HG03175 (cell line): ENCODE data around the gene PRKD1.
A peak's percentile ranks its signal among the peaks of the same experiment; 100 is the strongest.

Experiments
- ATAC-seq: cut with Tn5 transposase; IDR thresholded peaks from one replicate; pipeline ENCODE4 v1.9.1; 2021; ENCODE audit warnings: mild to moderate bottlenecking, moderate library complexity; ENCODE audit not compliant: unreplicated experiment

The PRKD1 gene

DNA sequence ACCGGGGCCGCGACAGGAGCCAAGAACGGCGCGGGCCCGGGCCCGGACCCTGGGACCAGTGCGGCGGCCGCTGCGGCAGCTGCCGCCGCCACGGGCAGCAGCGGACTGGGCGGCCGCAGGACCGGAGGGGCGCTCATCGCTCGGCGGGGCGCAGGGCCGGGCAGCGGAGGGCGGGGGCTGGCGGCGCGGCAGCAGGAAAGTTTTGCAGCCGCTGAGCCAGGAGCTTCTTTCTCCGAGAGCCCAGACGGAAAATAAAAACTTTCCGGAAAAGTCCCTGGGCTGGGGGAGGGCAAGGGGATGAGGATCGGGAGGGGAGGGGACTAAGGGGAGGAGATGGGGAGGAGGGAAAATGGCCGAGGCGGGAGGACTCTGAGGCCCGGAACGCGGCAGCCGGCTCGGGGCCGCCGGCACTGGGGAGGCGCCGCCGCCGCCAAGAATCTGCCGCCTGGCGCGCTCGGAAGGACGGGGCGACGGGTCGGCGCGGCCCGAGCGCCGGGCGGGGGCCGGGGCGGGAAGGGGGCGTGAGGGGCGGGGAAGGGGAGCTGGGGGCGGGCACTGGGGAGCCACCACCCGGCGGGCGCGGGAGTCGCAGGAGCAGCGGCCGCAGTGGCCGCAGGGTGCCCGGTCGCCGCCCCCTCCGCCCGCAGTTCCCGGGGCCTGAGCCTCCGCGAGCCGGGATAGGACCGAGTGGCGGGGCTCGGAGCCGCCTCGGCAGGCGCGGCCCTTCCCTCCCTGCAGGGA is at the start of gene PRKD1:
TSS of gene PRKD1 (minus strand) at position 472 of the 741 bp plus-strand sequence.
- peak; percentile 45 for ATAC-seq

DNA sequence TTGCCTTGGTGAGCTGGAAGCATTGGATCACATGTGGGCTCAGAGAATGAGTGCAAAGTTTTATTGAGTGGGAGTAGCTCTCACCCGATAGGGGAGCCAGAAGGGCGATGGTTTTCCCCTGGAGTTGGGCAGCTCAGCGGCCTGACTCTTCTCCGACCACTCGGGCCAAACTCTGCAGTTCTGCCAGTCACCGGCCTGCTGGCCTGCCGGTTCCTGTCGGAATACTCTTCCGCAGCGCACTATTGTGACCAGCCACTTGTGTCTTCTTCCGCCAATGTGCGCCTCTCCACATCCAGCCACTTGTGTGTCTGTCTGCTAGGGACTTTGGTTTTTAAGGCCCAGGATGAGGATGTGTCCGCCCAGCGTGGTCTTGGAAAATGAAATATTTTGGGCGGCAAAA is 43.5 kb upstream of the PRKD1 start:
- ATAC-seq = no peak

DNA sequence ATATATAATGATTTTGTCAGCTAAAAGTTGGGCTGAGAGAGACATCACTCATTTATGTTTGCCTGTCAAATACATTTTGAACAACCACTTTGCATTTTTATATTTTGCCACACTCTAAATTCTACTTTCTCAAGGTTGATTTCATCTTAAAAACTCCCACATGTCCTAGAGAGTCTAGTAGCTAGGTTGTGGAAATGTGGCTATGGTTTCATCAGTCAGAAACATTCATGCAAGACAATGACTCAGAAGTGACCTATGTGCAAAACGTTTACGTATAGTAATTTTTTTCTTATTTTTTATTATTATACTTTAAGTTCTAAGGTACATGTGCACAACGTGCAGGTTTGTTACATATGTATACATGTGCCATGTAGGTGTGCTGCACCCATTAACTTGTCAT is 27.4 kb upstream of the PRKD1 start:
- no peak for ATAC-seq

DNA sequence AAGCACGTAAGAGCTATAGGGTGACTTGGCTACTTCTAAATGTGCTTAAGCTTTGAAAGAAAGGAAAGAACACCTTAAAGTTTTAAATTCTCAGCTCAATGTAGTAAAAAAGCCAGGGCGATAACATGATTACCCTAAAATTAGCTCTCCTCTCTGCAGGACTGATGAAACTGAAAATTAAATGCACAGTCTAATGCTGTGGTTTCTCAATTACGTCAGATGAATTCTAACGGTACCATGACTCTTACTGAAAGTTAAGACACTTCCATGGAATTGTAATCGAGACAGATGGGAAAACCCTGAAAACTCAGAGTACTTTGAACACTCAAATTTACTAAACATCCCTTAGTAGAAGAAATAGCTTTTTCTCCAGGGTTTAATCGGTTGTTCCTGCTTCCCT is 25.9 kb upstream of the PRKD1 start:
- ATAC-seq = no peak

DNA sequence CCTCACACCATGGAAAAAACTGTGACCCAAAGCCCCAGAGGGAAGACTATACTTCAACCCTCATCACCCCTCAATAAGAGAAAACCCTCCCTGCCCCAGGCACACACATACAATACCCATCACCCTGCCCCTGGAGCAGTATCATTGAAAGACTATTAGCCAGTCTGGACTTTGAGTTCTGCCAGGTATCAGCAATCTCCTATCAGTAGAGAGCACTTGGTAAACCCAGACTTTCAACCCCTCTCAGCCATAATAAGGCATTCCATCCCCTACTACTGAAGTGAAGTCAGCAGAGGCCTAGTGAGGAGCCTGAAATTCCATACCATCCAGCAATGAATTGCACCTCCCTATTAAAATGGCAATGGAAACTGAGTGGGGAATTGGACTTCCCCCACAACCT is 16.4 kb upstream of the PRKD1 start:
- no peak for ATAC-seq

DNA sequence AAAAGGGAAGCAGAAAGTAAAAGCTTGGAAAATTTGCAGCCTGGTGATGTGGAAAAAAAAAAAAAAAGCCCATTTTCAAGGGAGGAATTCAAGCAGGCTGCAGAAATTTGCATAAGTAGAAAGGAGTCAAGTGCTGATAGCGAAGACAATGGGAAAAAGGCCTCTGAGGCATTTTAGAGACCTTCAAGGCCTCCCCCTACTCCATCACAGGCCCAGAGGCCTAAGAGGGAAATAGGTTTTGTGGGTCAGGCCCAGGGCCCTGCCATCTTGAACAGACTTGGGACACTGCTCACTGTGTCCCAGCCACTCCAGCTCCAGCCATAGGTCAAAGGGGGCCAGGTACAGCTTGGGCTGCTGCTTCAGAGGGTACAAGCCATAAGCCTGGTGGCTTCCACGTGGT is 13.8 kb upstream of the PRKD1 start:
- no peak for ATAC-seq

DNA sequence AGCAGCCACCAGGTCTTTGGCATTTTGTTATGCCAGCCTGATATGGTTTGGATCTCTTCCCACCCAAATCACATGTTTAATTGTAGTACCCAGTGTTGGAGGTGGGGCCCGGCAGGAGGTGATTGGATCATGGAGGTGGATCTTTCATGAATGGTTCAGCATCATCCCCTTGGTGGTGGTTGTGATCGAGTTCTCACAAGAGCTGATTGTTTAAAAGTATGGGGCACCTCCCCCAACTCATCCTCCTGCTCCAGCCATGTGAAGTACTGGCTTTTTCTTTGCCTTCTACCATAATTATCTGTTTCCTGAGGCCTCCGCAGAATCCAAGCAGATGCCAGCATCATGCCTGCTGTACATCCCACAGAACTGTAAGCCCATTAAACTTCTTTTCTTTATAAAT is 12.8 kb upstream of the PRKD1 start:
- no peak for ATAC-seq

DNA sequence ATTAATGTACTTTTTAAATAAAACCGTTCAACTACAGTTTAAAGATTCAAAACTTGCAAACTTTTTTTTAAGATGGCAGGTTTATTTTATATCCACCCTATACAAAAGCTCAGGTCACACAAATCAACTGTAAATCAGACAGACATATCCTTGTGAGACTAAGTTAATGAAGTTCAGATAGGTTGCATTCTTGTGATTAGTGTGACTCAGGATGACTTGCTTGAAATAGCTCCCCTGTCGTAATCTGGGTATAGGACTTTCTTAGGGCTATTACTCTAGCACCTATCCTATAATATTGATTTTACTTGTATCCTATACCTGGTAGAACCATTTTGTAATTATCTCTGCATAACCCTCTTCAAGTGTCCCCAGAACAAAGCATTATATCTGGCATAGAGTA is 9.5 kb upstream of the PRKD1 start:
- ATAC-seq = no peak

DNA sequence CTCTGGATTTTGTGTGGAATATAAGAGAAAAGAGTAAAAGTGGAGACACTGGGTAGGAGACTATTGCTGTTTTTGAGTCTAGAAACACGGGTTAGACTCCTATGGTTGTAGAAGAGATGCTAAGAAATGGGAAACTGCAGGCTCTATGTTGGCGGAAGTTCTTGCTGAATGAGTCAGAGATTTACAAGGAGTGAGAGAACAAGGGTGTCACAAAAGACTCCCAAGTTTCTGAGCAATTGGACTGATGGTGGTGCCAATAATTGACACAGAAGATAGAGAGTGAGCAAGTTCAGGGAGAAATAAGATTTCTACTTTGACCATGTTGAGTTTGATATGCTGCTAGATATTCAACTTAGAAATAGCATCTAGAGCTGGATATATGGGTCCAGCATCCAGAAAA is 2.6 kb upstream of the PRKD1 start:
- ATAC-seq = no peak

DNA sequence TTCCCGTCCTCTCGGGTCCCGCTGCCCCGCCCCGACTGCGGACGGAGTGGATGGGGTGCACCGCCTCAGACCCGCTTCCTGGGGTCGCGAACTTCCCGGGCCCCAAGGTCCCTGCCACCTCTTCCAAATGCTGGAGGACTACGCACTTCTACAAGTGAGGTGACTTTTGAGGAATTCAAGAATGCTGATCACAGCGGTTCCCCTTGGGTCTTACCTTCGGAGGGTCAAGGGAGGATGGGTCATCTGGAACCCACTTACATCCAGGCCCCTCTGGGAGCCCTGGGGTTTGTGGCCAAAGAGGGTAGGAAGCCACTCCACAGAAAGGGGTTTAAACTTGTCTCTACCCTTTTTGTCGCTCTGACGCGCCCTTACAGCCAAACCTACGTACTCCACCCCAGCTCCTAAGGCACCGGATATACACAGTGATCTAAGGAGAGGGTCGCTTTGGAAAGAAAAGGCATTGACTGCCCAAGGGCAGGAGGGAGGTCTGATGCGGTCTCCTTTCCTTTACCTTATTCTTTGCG is 532 bp upstream of the PRKD1 start:
- peak; percentile 25 for ATAC-seq

DNA sequence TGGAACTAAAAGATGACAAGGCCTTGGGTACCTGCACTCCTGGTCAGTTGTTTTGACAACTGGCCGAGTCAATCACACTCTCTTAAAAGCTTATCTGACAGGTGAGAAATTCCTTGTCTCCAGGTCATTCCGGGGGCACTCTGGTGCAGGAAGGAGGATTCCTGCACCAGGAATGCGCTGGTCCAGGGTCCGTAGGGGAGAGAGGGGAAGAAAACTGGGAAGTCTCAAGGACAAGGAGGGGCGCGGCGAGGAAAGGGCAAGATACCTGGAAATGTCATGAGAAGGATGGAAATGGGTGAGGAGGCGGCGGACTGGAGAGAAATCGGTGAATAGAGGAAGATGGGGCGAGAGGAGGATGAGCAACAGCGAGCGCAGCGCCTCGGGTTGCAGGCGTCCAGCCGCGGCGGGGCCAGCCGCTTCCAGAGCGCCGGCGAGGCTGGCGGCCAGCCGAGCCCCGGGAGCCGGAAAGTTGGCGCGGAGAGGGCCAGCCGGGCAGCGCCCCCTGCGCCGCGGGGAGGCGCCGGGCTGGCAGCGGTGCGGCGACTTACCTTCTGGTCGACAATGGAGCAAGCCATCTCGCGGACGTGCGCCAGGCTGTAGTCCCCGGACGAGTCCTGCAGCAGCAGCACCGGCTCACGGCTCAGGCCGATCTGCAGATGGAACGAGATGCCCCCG is 809 bp downstream of the PRKD1 start:
- ATAC-seq = peak; percentile 31

DNA sequence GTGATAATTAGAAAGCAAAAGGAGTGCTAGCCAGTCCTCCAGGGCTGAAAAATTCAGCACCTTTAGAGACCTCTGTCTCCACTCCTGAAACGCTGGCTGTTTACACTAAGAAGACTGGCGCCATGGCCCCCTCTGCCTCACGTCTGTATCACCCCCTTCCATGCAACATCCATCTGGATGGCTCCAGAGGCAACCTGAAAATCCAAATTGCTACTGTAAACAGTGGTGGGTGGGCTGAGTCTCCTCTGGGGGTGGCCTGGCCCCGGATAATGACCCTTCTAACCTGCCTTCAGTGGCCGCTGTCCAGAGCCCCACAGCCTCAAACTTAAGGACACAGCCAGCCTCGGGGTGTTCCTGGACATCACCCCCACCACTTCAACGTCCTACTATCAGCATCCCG is 1.4 kb downstream of the PRKD1 start:
- no peak for ATAC-seq

DNA sequence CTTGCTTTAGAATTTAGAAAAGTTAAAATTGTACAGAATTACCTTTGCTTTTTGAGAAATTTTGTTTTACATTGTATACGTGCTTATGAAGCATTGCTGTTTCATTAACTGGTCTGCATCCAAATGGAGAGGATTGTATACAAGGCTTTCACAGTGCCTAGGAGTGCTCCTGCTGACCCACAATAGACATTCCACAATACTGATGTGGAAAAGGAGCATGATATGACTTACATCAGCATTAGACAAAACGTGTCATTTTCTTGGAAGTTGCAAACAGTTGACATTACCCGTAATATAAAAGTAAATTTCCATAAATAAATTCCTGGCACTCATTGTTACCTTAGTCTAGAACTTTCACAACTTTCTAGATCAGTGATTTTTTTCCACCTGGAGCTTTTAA is 1.9 kb downstream of the PRKD1 start:
- ATAC-seq = no peak

DNA sequence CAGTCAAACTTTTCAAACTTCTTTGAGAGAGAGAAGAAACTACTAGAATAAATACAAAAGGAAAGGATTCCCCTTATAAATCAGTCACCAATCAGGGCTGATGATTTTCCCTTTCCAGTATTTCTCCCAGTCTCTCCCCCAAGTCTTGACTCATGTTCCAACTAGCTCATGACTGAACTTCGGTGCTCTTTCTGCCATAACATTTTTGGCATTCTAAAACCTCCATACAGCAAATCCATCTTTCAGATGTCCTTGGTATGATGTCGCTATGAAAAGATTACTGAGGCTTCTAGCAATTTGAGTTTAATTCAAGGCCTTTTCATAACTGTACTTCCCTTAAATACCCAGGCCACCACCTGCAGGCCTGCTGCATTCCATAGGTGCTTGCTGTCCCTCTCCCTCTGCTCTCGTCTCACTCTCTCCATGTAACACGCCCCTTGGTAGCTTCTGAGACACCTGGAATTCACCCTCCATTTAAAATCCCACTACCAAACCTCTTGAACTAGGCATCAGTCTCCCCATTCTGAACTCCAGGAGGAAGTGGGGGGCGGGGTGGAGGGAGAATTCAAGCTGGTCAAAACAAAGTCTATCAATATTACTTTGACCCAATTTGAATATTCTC is 2.4 kb downstream of the PRKD1 start:
- no peak for ATAC-seq

DNA sequence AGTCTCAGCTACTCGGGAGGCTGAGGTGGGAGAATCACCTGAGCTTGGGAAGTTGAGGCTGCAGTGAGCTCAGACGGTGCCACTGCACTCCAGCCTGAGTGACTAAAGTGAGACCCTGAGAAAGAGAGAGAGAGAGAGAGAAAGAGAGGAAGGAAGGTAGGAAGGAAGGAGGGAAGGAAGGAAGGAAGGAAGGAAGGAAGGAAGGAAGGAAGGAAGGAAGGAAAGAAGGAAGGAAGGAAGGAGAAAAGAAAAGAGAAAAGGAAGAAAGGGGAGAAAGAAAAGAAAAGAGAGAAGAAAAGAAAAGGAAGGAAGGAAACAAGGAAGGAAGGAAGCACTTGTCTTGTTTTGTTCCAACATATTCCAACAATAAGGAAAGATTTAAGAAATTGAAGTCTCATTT is 7.8 kb downstream of the PRKD1 start:
- ATAC-seq = no peak

DNA sequence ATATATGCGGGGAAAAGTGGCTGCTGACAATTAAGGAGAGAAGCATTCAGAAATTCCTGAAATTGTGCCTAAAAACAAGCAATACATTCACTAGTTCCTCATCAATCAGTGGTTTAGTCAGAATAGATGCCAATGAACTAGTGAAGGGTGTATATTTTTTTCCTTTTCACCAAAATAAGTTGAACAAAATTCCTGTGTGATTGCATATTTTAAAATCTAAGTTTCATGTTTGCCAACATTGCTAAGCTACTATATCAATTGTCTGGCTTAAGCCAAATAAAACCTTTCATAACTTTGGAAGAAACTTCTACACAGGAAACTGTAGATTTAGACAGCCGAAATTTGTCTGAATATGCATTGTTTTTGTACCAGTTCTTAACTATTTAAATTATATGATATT is 8.7 kb downstream of the PRKD1 start:
- no peak for ATAC-seq

DNA sequence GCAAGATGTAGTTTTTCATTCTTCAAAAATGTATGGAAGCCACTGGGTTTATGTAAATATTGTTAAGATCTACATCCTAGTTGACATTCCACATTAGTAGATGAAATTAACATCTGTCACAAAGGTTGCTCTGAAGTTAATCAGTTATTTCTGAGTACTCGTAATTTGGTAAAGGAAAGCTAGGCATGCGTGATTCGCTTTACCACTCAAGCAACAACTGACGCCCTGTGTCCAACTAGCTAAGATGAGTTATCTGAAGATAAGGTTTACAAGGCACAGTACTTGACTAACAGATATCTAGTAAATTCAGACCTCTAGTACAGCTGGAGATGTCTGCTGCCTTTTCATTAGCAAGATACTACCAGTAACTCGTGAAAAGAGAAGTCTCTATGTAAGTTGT is 14.1 kb downstream of the PRKD1 start:
- ATAC-seq = no peak

DNA sequence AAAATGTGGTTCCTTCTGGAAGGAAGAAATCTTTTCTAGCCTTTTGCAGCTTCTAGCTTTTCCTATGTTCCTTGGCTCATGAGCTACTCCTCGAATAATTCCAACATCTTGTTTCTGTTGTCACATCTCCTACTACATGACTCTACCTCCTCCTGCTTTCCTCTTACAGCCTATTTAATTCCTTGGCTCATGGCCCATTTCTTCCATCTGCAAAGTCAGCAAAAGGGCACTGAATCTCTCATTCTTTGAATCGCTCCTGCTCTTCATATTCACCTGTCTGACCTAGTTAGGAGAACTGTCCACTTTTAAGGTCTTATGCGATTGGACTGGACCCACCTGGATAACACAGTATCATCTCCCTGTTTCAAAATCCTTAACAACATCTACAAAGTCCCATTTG is 15.8 kb downstream of the PRKD1 start:
- ATAC-seq = no peak

DNA sequence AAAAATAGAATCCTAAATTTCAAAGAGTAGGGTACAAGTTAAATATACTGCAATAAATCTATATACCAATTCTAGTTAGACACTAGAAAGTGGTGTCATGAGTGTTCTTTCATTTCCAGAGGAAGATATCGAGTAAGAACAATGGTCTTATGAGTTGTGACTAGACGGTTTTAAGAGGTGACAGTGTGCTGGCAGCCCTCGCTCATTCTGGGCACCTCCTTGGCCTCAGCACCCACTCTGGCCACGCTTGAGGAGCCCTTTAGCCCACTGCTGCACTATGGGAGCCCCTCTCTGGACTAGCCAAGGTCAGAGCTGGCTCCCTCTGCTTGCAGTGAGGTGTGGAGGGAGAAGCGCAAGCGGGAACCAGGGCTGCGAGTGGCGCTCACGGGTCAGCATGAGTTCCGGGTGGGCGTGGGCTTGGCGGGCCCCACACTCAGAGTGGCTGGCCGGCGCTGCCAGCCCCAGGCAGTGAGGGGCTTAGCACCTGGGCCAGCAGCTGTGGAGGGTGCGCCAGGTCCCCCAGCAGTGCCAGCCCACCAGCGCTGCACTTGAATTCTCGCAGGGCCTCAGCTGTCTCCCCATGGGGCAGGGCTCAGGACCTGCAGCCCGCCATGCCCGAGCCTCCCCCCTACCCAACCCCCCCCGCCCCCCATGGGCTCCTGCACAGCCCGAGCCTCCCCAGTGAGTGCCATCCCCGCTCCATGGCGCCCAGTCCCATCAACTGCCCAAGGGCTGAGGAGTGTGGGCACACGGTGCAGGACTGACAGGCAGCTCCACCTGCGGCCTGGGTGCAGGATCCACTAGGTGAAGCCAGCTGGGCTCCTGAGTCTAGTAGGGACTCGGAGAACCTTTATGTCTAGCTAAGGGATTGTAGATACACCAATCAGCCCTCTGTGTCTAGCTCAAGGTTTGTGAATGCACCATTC is 18.7 kb downstream of the PRKD1 start:
- ATAC-seq = no peak

DNA sequence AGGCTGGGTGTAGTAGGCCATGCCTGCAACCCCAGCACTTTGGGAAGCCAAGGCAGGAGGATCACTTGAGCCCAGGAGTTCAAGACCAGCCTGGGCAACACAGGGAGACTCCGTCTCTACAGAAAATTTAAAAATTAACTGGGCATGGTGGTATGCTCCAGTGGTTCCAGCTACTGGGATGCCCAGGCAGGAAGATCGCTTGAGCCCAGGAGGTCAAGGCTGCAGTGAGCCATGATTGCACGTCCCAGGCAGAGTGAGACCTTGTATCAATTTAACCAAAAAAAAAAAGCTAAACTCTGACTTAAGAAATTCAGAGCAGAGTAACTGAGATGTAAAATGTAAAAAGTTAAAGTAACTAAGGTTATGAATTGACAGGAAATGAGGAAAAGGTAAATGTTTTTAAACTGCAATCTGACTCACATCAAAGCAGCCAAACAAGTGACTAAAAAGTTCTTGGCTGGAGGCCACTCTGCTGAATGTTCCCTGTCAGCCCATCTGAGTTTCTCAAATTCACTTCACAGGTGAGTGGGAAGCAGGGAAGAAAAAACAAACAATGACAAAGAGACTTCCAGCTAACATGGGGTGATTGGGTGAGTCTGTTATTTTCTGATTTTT is 21.3 kb downstream of the PRKD1 start:
- no peak for ATAC-seq

DNA sequence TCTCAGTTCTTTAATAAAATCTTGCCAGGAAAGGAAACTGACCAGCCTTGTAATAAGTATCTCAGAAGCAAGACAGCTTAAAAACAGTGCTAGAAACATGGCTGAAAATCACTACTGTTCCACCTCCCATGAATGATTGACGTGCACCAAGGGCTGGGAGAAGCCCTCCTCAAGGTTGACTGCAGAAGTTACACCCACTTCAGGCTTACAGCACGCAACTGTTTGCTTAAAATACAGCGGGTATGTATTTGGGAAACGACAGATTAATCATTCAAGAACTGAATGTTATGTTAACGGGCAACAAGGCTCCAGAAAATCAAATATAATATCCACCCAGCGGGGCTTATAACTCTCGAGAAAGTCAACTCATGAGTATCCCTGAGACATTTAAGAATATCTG is 22.1 kb downstream of the PRKD1 start:
- ATAC-seq = no peak
